Osteocyte (in vitro differentiated cells): ENCODE measurements around the gene GMPPB. TPM values are rescaled to one million over a fixed set of nuclear protein-coding genes. Genes with fewer than 3 reads are reported as not detected.

Experiments
- DNase-seq: peaks from one replicate; pipeline ENCODE4 v3.0.0; 2021; ENCODE audit warnings: mixed read lengths; ENCODE audit not compliant: unreplicated experiment; ENCODE audit errors: extremely low spot score
- H3K27ac Mint-ChIP-seq: one replicate; pipeline ENCODE4 v1.8.0; 2021; ENCODE audit warnings: mild to moderate bottlenecking, mixed read lengths; ENCODE audit not compliant: unreplicated experiment
- H3K27me3 Mint-ChIP-seq: one replicate; pipeline ENCODE4 v1.8.0; 2021; ENCODE audit warnings: mixed read lengths; ENCODE audit not compliant: unreplicated experiment
- H3K36me3 Mint-ChIP-seq: one replicate; pipeline ENCODE4 v1.8.0; 2021; ENCODE audit warnings: mixed read lengths; ENCODE audit not compliant: unreplicated experiment
- H3K4me1 Mint-ChIP-seq: one replicate; pipeline ENCODE4 v1.8.0; 2021; ENCODE audit warnings: mixed read lengths; ENCODE audit not compliant: unreplicated experiment
- H3K4me3 Mint-ChIP-seq: one replicate; pipeline ENCODE4 v1.8.0; 2021; ENCODE audit warnings: mild to moderate bottlenecking, moderate library complexity, mixed read lengths; ENCODE audit not compliant: unreplicated experiment
- H3K9me3 Mint-ChIP-seq: one replicate; pipeline ENCODE4 v1.8.0; 2021; ENCODE audit warnings: mixed read lengths; ENCODE audit not compliant: unreplicated experiment
- CTCF ChIP-seq: fragments of 200-600 bp; sonication (generic); IDR thresholded peaks from 2 replicates; pipeline ENCODE4 v1.5.0; 2021; ENCODE audit warnings: antibody characterized with exemption, mild to moderate bottlenecking, moderate library complexity
- total RNA-seq: library from RNA; stranded (reverse); gene quantifications from 2 replicates; pipeline ENCODE4 v1.2.1, GENCODE V29; 2021

GMPPB gene
- total RNA-seq, 1 donor from 2014 or later: 27.5 TPM

DNA sequence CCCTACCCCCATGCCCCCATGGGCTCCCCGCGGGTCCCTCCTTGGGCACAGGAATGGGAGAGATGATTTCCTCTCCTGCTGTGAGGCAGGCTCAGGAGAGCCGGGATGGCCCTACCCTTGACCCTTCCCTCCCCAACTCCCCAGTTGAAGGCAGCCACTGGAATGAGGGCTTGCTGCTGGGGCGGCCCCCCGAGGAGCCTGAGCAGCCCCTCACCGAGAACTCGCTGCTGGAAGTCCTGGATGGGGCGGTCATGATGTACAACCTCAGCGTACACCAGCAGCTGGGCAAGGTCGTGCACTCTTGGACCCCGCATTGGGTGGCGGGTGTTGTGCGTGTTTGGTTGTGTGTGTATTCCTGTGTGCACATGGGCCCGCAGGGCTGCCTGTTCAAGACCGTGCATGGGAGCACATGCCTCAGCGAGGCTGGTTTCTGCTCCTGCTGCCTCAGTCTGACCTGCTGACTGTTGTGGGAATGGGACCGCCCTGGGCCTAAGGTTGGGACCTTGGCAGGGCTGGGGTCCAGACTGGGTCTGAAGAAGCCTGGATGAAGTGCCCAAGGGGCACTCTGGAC lies 18.3 kb downstream of the GMPPB start:
- no peaks in the 10 kb centered on the region for H3K27me3 Mint-ChIP-seq
- no peak overlapping the region for H3K4me3 Mint-ChIP-seq
- no peaks in the 10 kb centered on the region for H3K4me1 Mint-ChIP-seq
- peaks cover 6% of the 10 kb centered on the region for H3K36me3 Mint-ChIP-seq
- no peak for TF ChIP-seq CTCF
- no peaks in the 10 kb centered on the region for H3K9me3 Mint-ChIP-seq
- no peak overlapping the region for H3K27ac Mint-ChIP-seq
- DNase-seq: no peak

DNA sequence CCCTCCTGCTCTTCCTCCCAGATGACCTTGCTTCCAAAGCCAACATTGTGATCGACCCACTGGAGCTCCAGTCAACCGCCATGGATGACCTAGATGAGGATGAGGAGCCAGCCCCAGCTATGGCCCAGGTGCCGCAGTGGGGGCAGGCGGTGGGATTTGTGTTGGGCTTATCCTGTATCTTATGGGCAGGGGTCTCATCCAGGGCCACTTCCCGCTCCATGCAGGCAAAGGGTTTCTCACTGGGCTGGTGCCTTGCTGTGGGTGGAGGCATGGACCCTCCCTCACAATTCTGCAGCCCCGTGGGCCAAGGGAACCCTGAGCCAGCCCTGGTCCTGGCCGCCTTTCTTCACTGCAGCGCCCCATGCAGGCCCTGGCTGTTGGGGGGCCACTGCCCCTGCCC lies 19.1 kb downstream of the GMPPB start:
- H3K36me3 Mint-ChIP-seq: peaks cover 7% of the 10 kb centered on the region
- H3K4me1 Mint-ChIP-seq: no peaks in the 10 kb centered on the region
- no peak overlapping the region for H3K27ac Mint-ChIP-seq
- H3K9me3 Mint-ChIP-seq: no peaks in the 10 kb centered on the region
- no peak overlapping the region for H3K4me3 Mint-ChIP-seq
- TF ChIP-seq CTCF: no peak
- no peak for DNase-seq
- no peaks in the 10 kb centered on the region for H3K27me3 Mint-ChIP-seq

DNA sequence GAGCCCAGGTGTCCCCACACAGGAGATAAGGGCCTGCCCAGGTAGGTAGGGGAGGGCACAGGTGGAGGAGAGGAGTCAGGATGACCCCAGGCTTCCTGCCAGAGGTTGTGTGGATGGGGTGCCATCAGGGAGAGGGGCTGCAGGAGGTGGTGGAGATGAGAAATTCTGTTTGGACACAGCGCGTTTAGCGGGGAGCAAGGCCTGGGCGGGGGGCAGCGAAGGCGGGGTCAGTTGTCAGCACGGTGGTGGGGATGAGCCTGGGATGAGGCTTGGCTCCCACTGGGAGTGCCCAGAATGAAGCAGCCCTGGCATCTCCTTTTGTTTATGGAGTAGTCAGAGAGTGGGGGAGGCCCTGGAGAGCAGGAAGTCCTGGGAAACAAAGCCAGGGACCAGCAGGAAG lies 19.8 kb downstream of the GMPPB start:
- no peak for DNase-seq
- peaks cover 3% of the 10 kb centered on the region for H3K4me1 Mint-ChIP-seq
- H3K27me3 Mint-ChIP-seq: no peaks in the 10 kb centered on the region
- no peak overlapping the region for H3K4me3 Mint-ChIP-seq
- no peaks in the 10 kb centered on the region for H3K9me3 Mint-ChIP-seq
- H3K27ac Mint-ChIP-seq: no peak overlapping the region
- no peak for TF ChIP-seq CTCF
- peaks cover 8% of the 10 kb centered on the region for H3K36me3 Mint-ChIP-seq

GRCh38 chr3:49703443-49703927 lies 20.3 kb downstream of the GMPPB start:
- peaks cover 10% of the 10 kb centered on the region for H3K36me3 Mint-ChIP-seq
- peak; percentile 84 for TF ChIP-seq CTCF
- no peak overlapping the region for H3K27ac Mint-ChIP-seq
- H3K4me1 Mint-ChIP-seq: peaks cover 5% of the 10 kb centered on the region
- H3K4me3 Mint-ChIP-seq: no peak overlapping the region
- no peaks in the 10 kb centered on the region for H3K27me3 Mint-ChIP-seq
- H3K9me3 Mint-ChIP-seq: no peaks in the 10 kb centered on the region
- DNase-seq: no peak

DNA sequence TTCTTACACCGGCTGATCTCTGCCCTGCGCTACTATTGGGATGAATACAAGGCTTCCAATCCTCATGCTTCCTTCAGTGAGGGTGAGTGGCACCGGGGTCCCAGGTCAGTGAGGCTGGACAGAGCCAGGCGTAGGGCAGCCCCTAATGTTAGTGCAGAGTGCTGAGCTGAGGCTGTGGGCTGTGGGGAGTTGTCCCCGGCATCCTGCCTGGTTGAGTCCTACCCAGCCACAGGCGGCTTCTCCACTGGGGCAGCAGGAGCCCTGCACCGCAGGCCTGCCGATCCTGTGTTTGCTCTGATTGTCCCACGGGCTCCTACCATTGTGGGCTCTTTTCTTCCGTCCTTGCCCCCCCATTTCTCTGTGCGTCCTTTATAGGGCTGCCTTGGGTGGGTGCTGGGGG lies 21.1 kb downstream of the GMPPB start:
- H3K4me1 Mint-ChIP-seq: peaks cover 5% of the 10 kb centered on the region
- no peak for TF ChIP-seq CTCF
- no peak overlapping the region for H3K27ac Mint-ChIP-seq
- no peak for DNase-seq
- no peak overlapping the region for H3K4me3 Mint-ChIP-seq
- H3K36me3 Mint-ChIP-seq: peaks cover 10% of the 10 kb centered on the region
- no peaks in the 10 kb centered on the region for H3K27me3 Mint-ChIP-seq
- H3K9me3 Mint-ChIP-seq: no peaks in the 10 kb centered on the region
